GM12892 (cell line): ENCODE results near the gene SMYD3.

Experiments used
- POLR2A ChIP-seq: IDR thresholded peaks from 2 replicates; pipeline ENCODE4 v1.6.1; 2011; ENCODE audit warnings: low read depth, low read length, control low read depth
- POLR2AphosphoS5 ChIP-seq: IDR thresholded peaks from 2 replicates; pipeline ENCODE4 v1.6.1; 2011; ENCODE audit warnings: low read depth, low read length, control low read depth
- TAF1 ChIP-seq: IDR thresholded peaks from 2 replicates; pipeline ENCODE4 v1.6.1; 2011; ENCODE audit warnings: low read depth, mild to moderate bottlenecking, control low read depth, low read length, borderline replicate concordance

DNA sequence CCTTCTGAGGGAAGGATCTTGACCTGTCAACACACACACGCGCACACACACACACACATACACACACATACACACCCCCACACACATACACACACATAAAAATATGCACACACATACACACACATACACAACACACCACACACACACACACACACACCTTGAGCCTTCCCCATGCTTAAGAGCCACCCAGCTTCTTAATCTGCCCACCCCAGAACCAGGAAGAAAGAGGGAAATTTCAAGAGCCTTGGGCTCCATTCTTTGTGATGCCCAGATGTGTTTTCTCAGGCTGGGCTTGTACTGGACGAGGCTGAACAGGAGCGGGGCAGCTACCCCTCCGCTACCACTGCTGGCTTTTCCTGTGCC is 708.7 kb downstream of the SMYD3 start:
- TF ChIP-seq POLR2AphosphoS5 (no peak), POLR2A (no peak), TAF1 (no peak)
